Measurements from ENCODE around the gene RNF130.

Gene RNF130

GRCh38 chr5:180086816-180087399 is 15.3 kb upstream of the RNF130 start:
- no peak for DNase-seq

DNA sequence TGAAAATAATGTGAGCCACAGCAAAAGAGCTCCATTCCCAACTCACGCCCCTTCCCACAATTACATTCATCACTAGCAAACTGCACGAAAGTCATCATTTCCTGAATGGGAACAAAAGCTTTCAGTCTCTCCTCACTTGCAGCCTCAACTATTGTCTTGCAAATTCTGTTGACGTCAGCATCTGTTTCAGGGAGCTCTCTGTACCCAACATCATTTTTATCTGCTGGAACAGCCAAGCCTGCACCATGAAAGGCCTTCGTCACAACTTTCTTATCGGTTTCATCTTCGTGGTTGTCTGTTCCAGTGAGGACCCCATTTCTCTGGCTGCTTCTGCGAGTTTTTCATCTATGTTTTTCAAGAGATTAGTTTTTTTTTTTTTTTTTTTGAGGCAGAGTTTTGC is 14.3 kb upstream of the RNF130 start:
- peak in 7 of 51 donors; percentile 15 to 71 (median 35) for DNase-seq

DNA sequence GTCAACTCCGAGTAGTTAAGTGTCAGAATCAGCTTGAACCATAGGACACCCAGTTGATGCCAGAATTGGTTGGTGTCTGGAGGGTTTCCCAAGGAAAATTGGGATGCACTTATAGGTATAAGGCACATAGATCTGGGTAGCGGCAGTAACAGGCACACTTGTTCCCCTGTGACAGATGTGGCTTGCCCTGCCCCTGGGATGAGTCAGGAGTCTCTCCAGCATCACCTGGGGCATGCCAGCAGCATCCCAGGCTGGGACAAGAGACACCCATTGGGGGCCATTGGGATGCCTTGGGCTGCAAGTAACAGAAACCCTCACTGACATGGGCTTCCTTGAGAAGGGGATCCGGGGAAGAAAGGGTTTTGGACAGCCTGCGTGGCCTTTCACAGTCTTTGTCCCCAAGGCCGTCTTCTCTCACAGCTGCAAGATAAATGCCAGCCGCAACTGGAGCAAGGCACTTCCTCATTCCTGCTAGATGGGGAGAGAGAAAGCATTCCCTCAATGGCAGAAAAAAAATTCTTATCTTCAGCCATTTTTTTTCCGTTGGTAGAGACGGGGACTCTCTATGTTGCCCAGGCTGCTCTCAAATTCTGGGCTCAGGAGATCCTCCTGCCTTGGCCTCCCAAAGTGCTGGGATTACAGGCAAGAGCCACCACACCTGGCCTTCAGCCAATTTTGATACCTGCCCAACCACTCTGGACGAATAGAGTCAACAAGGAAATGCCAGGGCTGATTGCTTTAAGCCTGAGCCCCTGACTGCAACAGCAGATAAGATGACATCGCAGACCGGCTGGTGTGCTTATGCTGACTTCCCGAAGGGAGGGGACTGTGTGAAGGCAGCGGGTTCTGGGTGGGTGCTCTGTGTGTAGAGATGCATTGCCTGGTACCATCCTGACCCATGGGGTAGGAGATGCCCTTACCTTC is 13.3 kb upstream of the RNF130 start:
- DNase-seq = peak in 1 of 51 donors; percentile 31

- no peak for DNase-seq
Measured at GRCh38 chr5:180083529-180084060, 12.0 kb upstream of the RNF130 start.

- no peak for DNase-seq
Measured at GRCh38 chr5:180082633-180083420, 11.3 kb upstream of the RNF130 start.

- no peak for DNase-seq
Measured at GRCh38 chr5:180081481-180081880, 9.9 kb upstream of the RNF130 start.

- DNase-seq = no peak
Measured at GRCh38 chr5:180080486-180081280, 9.1 kb upstream of the RNF130 start.

- DNase-seq = no peak
Measured at GRCh38 chr5:180079702-180080466, 8.3 kb upstream of the RNF130 start.

DNA sequence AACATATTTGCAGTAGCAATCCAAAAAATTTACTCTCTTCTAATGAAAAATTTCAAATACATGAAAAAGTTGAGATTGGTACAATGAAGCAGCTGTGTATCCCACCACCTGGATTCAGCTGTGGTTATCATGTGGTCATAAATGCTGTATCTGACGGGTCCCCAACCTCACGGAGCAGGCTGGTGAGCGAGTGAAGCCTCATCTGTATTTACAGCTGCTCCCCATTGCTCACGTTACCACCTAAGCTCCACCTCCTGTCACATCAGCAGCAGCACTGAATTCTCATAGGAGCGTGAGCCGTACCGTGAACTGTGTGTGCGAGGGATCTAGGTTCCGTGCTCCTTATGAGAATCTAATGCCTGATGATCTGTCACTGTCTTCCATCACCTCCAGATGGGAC is 6.8 kb upstream of the RNF130 start:
- DNase-seq = no peak

GRCh38 chr5:180077594-180078284 is 6.2 kb upstream of the RNF130 start:
- no peak for DNase-seq

- DNase-seq = no peak
Measured at GRCh38 chr5:180075703-180076102, 4.1 kb upstream of the RNF130 start.

DNA sequence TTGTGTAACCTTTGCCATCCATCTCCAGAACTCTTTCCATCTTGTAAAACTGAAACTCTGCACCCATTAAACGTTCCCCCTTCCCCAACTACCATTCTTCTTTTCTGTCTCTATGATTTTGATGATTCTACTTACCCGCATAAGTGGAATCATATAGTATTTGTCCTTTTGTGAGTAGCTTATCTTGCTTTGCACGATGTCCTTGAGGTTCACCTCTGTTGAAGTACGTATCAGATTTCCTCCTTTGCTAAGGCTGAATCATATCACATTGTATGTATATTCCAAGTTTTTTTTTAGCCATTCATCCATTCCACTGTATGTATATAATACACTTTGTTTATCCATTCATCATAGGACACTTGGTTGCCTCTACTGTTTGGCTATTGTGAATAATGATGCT is 2.9 kb upstream of the RNF130 start:
- no peak for DNase-seq

DNA sequence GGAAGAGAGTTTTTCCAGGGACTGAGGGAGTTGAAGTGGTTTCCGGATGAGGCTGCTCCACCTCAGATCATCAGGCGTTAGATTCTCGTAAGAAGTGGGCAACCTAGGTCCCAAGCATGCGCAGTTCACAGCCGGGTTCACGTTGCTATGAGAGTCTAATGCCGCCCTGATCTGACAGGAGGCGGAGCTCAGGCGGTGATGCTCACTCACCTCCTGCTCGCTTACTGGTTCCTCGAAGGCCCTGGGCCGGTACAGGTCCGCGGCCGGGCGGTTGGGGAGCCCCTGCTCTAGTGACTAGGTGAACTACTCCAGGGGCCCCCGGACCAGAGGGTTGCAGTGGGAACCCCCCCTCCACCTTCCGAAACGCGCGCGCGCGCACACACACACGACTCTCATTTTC is 997 bp upstream of the RNF130 start:
- DNase-seq = no peak

DNA sequence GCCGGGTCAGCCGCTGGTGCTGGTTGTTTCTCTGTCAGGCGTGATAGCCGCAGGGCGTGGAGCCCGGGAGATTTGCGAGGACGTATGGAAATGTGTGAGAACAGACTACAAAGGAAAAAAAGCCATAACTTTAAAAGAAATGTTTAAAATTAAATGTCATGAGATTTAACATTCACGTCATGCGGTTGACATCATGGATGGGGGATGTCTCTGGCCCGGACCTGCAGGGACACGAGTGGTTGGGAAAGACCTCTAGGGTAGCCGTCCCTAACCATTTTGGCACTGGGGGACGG is 643 bp upstream of the RNF130 start:
- DNase-seq = no peak

DNA sequence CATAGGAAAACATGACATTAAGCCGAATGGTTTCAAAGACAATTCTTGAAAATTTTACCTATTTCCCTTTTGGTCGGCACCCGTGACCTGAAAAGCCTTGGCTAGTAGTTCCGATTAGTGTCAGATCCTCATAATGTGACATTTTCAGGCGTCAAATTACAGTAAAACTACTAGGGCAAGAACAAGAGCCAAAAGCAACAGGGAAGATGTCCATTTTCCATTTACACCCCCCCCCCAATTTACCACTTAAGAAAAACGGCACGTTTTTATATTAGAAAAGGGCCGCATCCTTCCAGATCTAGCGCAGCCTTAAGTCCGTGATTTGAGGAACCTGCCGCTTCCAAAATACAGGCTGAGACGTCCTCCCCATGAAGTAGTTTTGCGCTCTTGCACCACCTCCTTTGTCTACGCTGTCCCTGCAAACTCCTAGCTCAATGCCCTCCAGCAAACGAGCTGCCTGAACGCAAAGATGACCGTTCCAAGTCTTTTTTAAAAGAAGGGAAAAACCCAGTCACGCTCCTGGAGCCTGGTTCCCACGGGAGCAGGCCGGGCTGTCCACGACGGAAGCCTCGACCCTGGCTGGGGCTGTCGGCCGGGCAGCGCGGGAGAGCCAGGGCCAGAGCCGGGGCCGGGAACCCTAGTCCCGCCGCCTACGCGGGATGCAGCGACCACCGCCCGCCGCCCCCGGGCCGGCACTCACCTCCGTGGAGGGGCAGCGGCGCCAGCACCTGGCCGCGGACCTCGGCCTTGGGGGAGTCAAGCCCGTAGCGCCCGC is 616 bp downstream of the RNF130 start:
- DNase-seq = peak in 22 of 51 donors; percentile 25 to 73 (median 46)

DNA sequence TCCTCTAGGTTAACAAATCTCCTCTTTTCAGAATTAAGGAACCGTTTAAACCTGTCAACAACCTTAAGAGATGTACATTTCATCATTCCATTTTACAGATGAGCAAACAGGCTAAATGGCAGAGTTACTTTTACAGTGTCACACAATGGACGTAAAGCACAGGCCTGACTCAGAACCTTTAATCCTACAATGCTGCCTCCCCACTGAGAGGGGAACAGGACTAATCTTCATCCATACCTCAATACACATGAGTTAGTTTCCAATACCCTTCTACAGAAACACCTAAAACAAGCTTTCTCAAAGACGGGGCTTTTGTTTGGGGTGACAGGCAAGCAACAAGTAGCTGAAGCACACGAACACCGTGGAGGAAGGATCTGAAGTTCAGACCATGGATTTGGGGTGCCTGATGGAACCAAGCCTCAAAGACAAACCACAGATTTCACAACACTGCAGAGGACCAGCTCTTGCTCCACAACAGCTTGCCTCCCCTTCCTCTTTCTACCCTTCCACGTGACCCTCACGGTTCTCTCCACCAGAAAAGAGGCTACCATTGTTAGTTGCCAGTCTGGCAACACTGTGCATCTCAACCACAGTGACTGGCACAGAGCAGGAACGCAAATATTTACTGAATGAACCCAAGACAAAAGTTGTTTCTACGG is 1.8 kb downstream of the RNF130 start:
- peak in 46 of 51 donors; percentile 20 to 90 (median 64) for DNase-seq

DNA sequence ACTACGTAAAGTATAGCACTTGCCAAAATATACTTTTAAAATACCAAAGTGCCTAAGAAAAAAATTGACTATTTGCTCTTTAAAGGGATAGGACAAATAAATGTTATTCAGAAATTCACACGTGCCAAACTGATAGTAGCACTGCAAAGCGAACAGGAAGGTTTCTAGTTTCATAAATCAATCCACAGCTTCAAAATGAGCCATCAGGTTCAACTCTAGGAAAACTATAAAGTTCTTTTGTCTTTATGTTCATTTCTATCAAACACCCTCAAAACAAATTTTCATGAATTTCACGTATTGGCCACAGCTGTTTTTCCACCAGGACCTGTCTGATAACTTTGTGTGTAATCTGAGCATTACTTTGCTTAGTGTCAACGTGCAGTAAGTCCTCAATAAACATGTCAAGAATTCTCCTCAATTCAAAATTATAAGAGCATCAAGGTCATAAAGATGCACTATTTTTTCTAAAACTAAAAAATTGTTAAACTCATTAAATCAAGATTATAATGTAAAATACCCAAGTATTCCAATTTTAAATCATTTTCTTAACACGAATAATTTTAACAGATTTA is 3.0 kb downstream of the RNF130 start:
- peak in 1 of 51 donors; percentile 27 for DNase-seq

DNA sequence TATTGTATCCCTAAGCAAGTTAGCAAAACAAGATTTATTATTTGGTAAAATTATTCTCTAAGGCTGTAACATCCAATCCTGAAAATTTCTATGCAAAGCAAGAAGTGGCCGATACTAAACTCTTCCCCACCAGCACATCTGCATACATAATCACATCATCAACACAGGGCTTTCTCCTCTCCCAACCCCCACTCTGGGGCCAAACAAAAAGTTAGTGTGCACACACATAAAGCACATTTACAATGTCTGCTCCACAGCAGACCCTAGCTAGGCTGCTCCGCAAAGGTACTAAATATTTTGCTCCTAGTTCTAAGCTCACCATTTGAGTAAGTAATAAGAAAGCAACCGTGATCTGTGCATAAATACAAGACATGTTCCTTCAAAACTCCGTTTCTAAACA is 3.6 kb downstream of the RNF130 start:
- DNase-seq = peak in 28 of 51 donors; percentile 13 to 82 (median 40)

All from hypothalamus (tissue), 51 donors.